Astrocyte of the spinal cord (primary cell): Measurements from ENCODE around the gene ST6GALNAC3.
"Not testable (repeated sequence)": the region's sequence is repeated elsewhere in the genome, so short reads cannot be mapped to it uniquely, and the experiment has no call there.

Source experiments
- DNase-seq: peaks from one replicate; pipeline ENCODE4 v3.0.0; 2011; ENCODE audit warnings: low read depth, low spot score
- H3K4me3 ChIP-seq: 2 replicates; pipeline ENCODE4 v1.5.1; 2011; ENCODE audit warnings: low read depth, mild to moderate bottlenecking, low read length, moderate library complexity
- CTCF ChIP-seq: IDR thresholded peaks from 2 replicates; pipeline ENCODE4 v1.5.1; 2012; ENCODE audit warnings: low read depth, mild to moderate bottlenecking, low read length, inconsistent platforms
- in situ Hi-C: cut with HindIII; loops from 2 replicates; pipeline ENCODE4 v1.10.0; 2017; ENCODE audit warnings: low sequenced_read_pairs

Gene ST6GALNAC3

GRCh38 chr1:76109404-76109803 lies 34.9 kb downstream of the ST6GALNAC3 start:
- TF ChIP-seq CTCF: no peak
- no peak for DNase-seq
- in situ Hi-C loops: no loop called here
- no peak overlapping the region for H3K4me3 ChIP-seq

GRCh38 chr1:76109901-76110560 lies 35.5 kb downstream of the ST6GALNAC3 start:
- no peak for DNase-seq
- in situ Hi-C loops: no loop called here
- H3K4me3 ChIP-seq: no peak overlapping the region
- no peak for TF ChIP-seq CTCF

GRCh38 chr1:76110666-76111065 lies 36.1 kb downstream of the ST6GALNAC3 start:
- in situ Hi-C loops: no loop called here
- no peak for TF ChIP-seq CTCF
- no peak for DNase-seq
- H3K4me3 ChIP-seq: no peak overlapping the region

- H3K4me3 ChIP-seq, DNase-seq, in situ Hi-C loops: not testable (repeated sequence)
Observed at GRCh38 chr1:76112321-76112720, 37.8 kb downstream of the ST6GALNAC3 start.

- no peak overlapping the region for H3K4me3 ChIP-seq
- DNase-seq: no peak
- no peak for TF ChIP-seq CTCF
- in situ Hi-C loops: no loop called here
Observed at GRCh38 chr1:76113446-76113845, 38.9 kb downstream of the ST6GALNAC3 start.

GRCh38 chr1:76115171-76115570 lies 40.6 kb downstream of the ST6GALNAC3 start:
- DNase-seq: no peak
- TF ChIP-seq CTCF: no peak

GRCh38 chr1:76121850-76122249 lies 47.3 kb downstream of the ST6GALNAC3 start:
- DNase-seq: no peak
- H3K4me3 ChIP-seq: no peak overlapping the region
- no peak for TF ChIP-seq CTCF
- in situ Hi-C loops: no loop called here

More at GRCh38 chr1:76115171-76115570, 40.6 kb downstream of the ST6GALNAC3 start:
- in situ Hi-C loops: no loop called here
- no peak overlapping the region for H3K4me3 ChIP-seq
